KMS-11 (cell line): Measurements from ENCODE around the gene PHLPP2.

Source experiments
- H2AFZ ChIP-seq: fragments of 200-600 bp; sonication (generic); 2 replicates; pipeline ENCODE4 v1.6.1; 2016; ENCODE audit warnings: antibody characterized with exemption, mixed run types, low read depth
- H3K27ac ChIP-seq: fragments of 200-600 bp; sonication (generic); 2 replicates; pipeline ENCODE4 v1.6.1; 2016; ENCODE audit warnings: mild to moderate bottlenecking, mixed run types
- H3K27me3 ChIP-seq: fragments of 200-600 bp; sonication (generic); 2 replicates; pipeline ENCODE4 v1.6.1; 2017; ENCODE audit warnings: mild to moderate bottlenecking, low read depth, mixed run types, moderate library complexity; ENCODE audit not compliant: insufficient read depth
- H3K36me3 ChIP-seq: fragments of 200-600 bp; sonication (generic); 2 replicates; pipeline ENCODE4 v1.6.1; 2017; ENCODE audit warnings: mild to moderate bottlenecking, mixed run types; ENCODE audit not compliant: insufficient read depth
- H3K4me1 ChIP-seq: fragments of 200-600 bp; sonication (generic); 2 replicates; pipeline ENCODE4 v1.6.1; 2016; ENCODE audit warnings: mild to moderate bottlenecking, low read depth, mixed run types; ENCODE audit not compliant: poor library complexity, severe bottlenecking
- H3K4me2 ChIP-seq: fragments of 200-600 bp; sonication (generic); 2 replicates; pipeline ENCODE4 v1.7.0; 2016; ENCODE audit warnings: mild to moderate bottlenecking, mixed run types
- H3K4me3 ChIP-seq: fragments of 200-600 bp; sonication (generic); IDR thresholded peaks from 2 replicates; pipeline ENCODE4 v1.6.1; 2017; ENCODE audit warnings: low read depth, low read length, mixed read lengths; ENCODE audit not compliant: insufficient read depth
- H3K79me2 ChIP-seq: fragments of 200-600 bp; sonication (generic); 2 replicates; pipeline ENCODE4 v1.6.1; 2016; ENCODE audit warnings: low read depth, mixed run types; ENCODE audit not compliant: insufficient read depth
- H3K9ac ChIP-seq: fragments of 200-600 bp; sonication (generic); 2 replicates; pipeline ENCODE4 v1.6.1; 2016; ENCODE audit warnings: mild to moderate bottlenecking, mixed run types
- H4K20me1 ChIP-seq: fragments of 200-600 bp; sonication (generic); 2 replicates; pipeline ENCODE4 v1.6.1; 2016; ENCODE audit warnings: mild to moderate bottlenecking, mixed run types; ENCODE audit not compliant: insufficient read depth
- TF ChIP-seq, protein P1 (sequence below): fragments of 200-600 bp; sonication (generic); conservative IDR thresholded peaks from 2 replicates; pipeline ENCODE4 v1.6.1; 2017; ENCODE audit warnings: low read depth, mild to moderate bottlenecking, antibody characterized with exemption, low read length, moderate library complexity, mixed read lengths

PHLPP2 gene

DNA sequence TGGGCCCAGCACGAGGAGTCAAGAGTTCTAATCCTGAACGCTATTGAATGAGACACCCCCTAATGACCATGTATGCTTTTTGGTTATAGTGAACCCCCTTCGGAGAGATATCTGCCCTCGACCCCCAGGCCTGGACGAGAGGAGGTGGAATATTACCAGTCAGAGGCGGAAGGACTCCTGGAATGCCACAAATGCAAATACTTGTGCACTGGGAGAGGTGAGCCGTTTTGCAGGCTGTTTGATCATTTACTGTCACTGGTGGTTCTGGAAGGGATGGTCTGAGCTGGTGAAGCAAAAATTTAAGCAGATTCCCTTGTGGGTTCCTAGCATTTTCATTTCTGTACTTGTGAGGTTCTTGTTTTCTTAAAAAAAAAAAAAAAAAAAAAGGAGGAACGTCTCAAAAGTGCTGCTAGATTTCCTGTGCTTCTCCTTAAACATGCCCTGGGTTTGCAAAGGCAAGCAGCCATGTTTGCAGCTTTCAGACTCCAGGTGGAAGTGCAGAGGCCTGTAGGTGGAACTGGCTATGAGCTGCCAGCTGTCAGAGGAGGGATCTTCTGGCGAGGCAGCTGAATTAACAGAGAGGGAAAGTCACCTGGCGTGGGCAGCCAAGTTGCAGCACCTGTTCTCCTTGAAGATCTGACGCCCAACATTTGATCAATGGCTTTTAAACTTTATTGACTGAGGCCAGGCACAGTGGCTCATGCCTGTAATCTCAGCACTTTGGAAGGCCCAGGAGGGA lies 95.1 kb downstream of the PHLPP2 start:
- no peak overlapping the region for H3K27ac ChIP-seq
- no peak overlapping the region for H2AFZ ChIP-seq
- no peak overlapping the region for H3K4me3 ChIP-seq
- H3K9ac ChIP-seq: no peak overlapping the region
- no peaks in the 10 kb centered on the region for H3K27me3 ChIP-seq
- no peaks in the 10 kb centered on the region for H3K79me2 ChIP-seq
- no peaks in the 10 kb centered on the region for H4K20me1 ChIP-seq
- no peak overlapping the region for H3K4me2 ChIP-seq
- no peaks in the 10 kb centered on the region for H3K36me3 ChIP-seq
- TF ChIP-seq, protein P1, sequence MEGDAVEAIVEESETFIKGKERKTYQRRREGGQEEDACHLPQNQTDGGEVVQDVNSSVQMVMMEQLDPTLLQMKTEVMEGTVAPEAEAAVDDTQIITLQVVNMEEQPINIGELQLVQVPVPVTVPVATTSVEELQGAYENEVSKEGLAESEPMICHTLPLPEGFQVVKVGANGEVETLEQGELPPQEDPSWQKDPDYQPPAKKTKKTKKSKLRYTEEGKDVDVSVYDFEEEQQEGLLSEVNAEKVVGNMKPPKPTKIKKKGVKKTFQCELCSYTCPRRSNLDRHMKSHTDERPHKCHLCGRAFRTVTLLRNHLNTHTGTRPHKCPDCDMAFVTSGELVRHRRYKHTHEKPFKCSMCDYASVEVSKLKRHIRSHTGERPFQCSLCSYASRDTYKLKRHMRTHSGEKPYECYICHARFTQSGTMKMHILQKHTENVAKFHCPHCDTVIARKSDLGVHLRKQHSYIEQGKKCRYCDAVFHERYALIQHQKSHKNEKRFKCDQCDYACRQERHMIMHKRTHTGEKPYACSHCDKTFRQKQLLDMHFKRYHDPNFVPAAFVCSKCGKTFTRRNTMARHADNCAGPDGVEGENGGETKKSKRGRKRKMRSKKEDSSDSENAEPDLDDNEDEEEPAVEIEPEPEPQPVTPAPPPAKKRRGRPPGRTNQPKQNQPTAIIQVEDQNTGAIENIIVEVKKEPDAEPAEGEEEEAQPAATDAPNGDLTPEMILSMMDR: no peak
- H3K4me1 ChIP-seq: no peaks in the 10 kb centered on the region

DNA sequence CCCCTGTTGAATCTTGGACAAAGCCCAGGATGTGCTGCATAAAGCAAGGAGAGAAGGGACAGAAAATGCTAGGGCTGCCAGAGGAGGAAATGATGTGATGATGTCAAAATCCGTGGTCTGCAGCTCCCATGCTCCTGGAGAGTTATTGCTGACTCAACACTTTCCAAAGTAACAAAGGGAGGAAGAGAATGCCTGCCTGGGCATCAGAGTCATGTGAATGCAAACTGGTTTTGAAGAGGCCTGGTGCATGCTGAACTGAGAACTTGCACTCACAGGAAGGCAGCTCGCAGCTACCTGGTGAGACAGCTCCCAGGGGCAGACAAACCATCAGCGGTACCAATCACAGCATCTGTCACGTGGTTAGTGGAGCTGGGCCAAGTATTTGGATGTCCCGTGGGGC lies 95.7 kb downstream of the PHLPP2 start:
- Histone ChIP-seq H4K20me1 (no peaks in the 10 kb centered on the region), H3K4me2 (no peak overlapping the region), H3K27ac (no peak overlapping the region), H3K4me3 (no peak overlapping the region), H3K79me2 (no peaks in the 10 kb centered on the region), H3K27me3 (no peaks in the 10 kb centered on the region), H3K9ac (no peak overlapping the region), H3K36me3 (no peaks in the 10 kb centered on the region), H3K4me1 (no peaks in the 10 kb centered on the region), H2AFZ (no peak overlapping the region)
- TF ChIP-seq, protein P1: no peak

DNA sequence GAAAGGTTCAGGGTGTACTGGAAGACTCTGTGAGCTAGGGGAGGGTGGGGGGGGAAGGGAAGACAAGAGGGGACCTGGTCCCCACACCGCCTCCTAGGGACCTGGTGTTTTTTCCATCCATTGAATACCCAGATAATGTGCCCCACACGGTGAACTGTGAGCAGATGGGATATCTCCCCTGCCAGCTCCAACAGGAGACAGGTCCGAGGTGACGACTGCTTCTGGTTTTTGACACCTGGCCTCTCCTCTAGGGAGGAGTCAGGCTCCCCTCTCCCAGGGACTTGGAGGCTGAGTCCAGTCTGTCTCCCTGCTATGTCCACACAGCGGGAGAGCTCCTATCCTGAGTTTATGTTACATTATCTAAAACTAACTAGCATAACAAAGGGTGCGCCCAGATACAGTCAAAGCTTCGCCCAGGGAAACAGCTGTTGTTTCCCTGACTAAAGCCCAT lies 96.7 kb downstream of the PHLPP2 start:
- Histone ChIP-seq H3K4me1 (peaks cover 6% of the 10 kb centered on the region), H3K79me2 (no peaks in the 10 kb centered on the region), H2AFZ (no peak overlapping the region), H3K4me3 (no peak overlapping the region), H3K27ac (no peak overlapping the region), H4K20me1 (no peaks in the 10 kb centered on the region), H3K4me2 (no peak overlapping the region), H3K36me3 (no peaks in the 10 kb centered on the region), H3K9ac (no peak overlapping the region), H3K27me3 (no peaks in the 10 kb centered on the region)
- TF ChIP-seq, protein P1: no peak

DNA sequence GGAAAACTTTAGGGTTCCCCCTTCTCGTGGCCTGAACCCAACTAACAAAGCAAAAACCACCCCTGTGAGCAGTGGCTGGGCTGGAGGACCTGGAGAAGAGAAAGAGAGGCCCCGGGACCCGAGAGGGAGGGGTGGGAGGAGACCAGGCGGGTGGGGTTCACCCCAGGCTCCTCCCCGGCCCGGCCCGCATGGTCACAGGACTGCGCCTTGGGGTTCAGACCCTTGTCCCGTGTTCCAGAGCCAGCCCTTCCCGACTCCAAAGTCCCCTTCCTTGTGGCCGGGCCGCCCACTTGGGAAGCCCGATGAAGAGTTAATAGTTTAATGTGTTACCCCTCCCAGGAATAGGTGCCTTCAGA lies 97.7 kb downstream of the PHLPP2 start:
- Histone ChIP-seq H3K36me3 (no peaks in the 10 kb centered on the region), H3K4me1 (peaks cover 13% of the 10 kb centered on the region), H3K79me2 (no peaks in the 10 kb centered on the region), H2AFZ (no peak overlapping the region), H3K27me3 (no peaks in the 10 kb centered on the region), H3K4me3 (no peak overlapping the region), H3K9ac (no peak overlapping the region), H4K20me1 (no peaks in the 10 kb centered on the region), H3K27ac (no peak overlapping the region), H3K4me2 (no peak overlapping the region)
- TF ChIP-seq, protein P1: no peak
